PC-9 (cell line): ENCODE data around the gene DNAJA2. TPM values are rescaled to one million over a fixed set of nuclear protein-coding genes. Genes with fewer than 3 reads are reported as not detected.
A peak's percentile ranks its signal among the peaks of the same experiment; 100 is the strongest.
"Not testable (repeated sequence)": the region's sequence is repeated elsewhere in the genome, so short reads cannot be mapped to it uniquely, and the experiment has no call there.

Source experiments
- BruUV-seq: library from RNA; stranded (reverse); fragments of 400-500 nt; replicated peaks from 2 replicates; lab custom pipeline; 2021; lab: Mats Ljungman, UMichigan
- CTCF ChIA-PET: fragments of 300-600 bp; sonication (Branson Sonifier 250); formaldehyde crosslinking; loops from one replicate; lab custom pipeline; 2022; ENCODE audit warnings: antibody characterized with exemption; lab: Charles Lee
- POLR2A ChIA-PET: fragments of 300-600 bp; sonication (Branson Sonifier 250); formaldehyde crosslinking; loops from one replicate; lab custom pipeline; 2022; ENCODE audit warnings: antibody characterized with exemption; ENCODE audit not compliant: unreplicated experiment; lab: Charles Lee
- DNase-seq, 2 experiments: peaks; one replicate each; pipeline versions ENCODE4 v3.0.0 to v3.0.0-alpha.2; 2015 to 2022; ENCODE audit warnings: mixed read lengths in 1 of 2
- H2AFZ ChIP-seq: fragments of 200-600 bp; sonication (generic); 2 replicates; pipeline ENCODE4 v1.8.1; 2017; ENCODE audit warnings: antibody characterized with exemption
- H3F3A ChIP-seq: fragments of 200-600 bp; sonication (generic); 2 replicates; pipeline ENCODE4 v1.8.1; 2017; ENCODE audit warnings: antibody characterized with exemption, mild to moderate bottlenecking, low read depth; ENCODE audit not compliant: insufficient read depth
- H3K27ac ChIP-seq: fragments of 200-600 bp; sonication (generic); 2 replicates; pipeline ENCODE4 v1.6.1; 2016; ENCODE audit warnings: mixed run types
- H3K27me3 ChIP-seq: fragments of 200-600 bp; sonication (generic); 2 replicates; pipeline ENCODE4 v1.6.1; 2016; ENCODE audit warnings: low read depth, mixed run types; ENCODE audit not compliant: insufficient read depth
- H3K36me3 ChIP-seq: fragments of 200-600 bp; sonication (generic); 2 replicates; pipeline ENCODE4 v1.6.1; 2016; ENCODE audit warnings: low read depth, mixed run types
- H3K4me1 ChIP-seq: fragments of 200-600 bp; sonication (generic); replicated peaks from 2 replicates; pipeline ENCODE4 v1.6.1; 2016; ENCODE audit warnings: mixed run types; ENCODE audit not compliant: insufficient read depth
- H3K4me2 ChIP-seq: fragments of 200-600 bp; sonication (generic); 2 replicates; pipeline ENCODE4 v1.6.1; 2017; ENCODE audit warnings: mixed run types
- H3K4me3 ChIP-seq: fragments of 200-600 bp; sonication (generic); 2 replicates; pipeline ENCODE4 v1.6.1; 2016; ENCODE audit warnings: mixed run types
- H3K79me2 ChIP-seq: fragments of 200-600 bp; sonication (generic); 2 replicates; pipeline ENCODE4 v1.6.1; 2017; ENCODE audit warnings: low read depth, mixed run types
- H3K9me2 ChIP-seq: fragments of 200-600 bp; sonication (generic); 2 replicates; pipeline ENCODE4 v1.8.1; 2017; ENCODE audit warnings: mild to moderate bottlenecking; ENCODE audit not compliant: insufficient read depth
- H3K9me3 ChIP-seq: fragments of 200-600 bp; sonication (generic); 2 replicates; pipeline ENCODE4 v1.8.1; 2016; ENCODE audit warnings: low read depth; ENCODE audit not compliant: insufficient read depth
- H4K20me1 ChIP-seq: fragments of 200-600 bp; sonication (generic); 2 replicates; pipeline ENCODE4 v1.8.1; 2017; ENCODE audit not compliant: insufficient read depth
- CTCF ChIP-seq: fragments of 200-600 bp; sonication (generic); conservative IDR thresholded peaks from 2 replicates; pipeline ENCODE4 v1.6.1; 2017; ENCODE audit warnings: mixed run types, antibody characterized with exemption, mild to moderate bottlenecking, moderate library complexity
- EZH2 ChIP-seq: fragments of 200-600 bp; sonication (generic); IDR thresholded peaks from 2 replicates; pipeline ENCODE4 v1.8.0; 2017; ENCODE audit warnings: antibody characterized with exemption, low read depth
- intact Hi-C: fragments of 100-400 bp; cut with micrococcal nuclease; formaldehyde crosslinking; loops from one replicate; pipeline ENCODE4 v1.10.0; 2022; ENCODE audit not compliant: unreplicated experiment
- total RNA-seq: library from RNA; stranded (reverse); gene quantifications from 2 replicates; pipeline ENCODE4 v1.2.3, GENCODE V29; 2021

DNAJA2 gene
- total RNA-seq, 1 experiment from 2014 or later, result 89.8 TPM

GRCh38 chr16:46947900-46948547 is 25.4 kb downstream of the DNAJA2 start:
- intact Hi-C loops, result loop anchor here (1.0 to 5.0 kb wide), 2 partner anchors 70 to 194 kb away; partner anchors contain the start of gene NETO2
- H3K27ac ChIP-seq, result no peak overlapping the region
- TF ChIP-seq CTCF (peak; percentile 80), EZH2 (no peak)
- no TSS peak for BruUV-seq
- CTCF ChIA-PET, result interaction anchor here (0.6 kb wide), 1 partner anchor 472 kb away, joined by 5 read pairs; no protein-coding TSS in a partner anchor
- no peaks in the 10 kb centered on the region for H3K27me3 ChIP-seq
- H3K9me3 ChIP-seq, result no peaks in the 10 kb centered on the region
- no peaks in the 10 kb centered on the region for H3K4me1 ChIP-seq
- H2AFZ ChIP-seq, result no peak overlapping the region
- no peaks in the 10 kb centered on the region for H4K20me1 ChIP-seq
- no peak overlapping the region for H3K4me3 ChIP-seq
- H3K9me2 ChIP-seq, result no peaks in the 10 kb centered on the region
- no peak overlapping the region for H3K4me2 ChIP-seq
- no peaks in the 10 kb centered on the region for H3K79me2 ChIP-seq
- no peaks in the 10 kb centered on the region for H3K36me3 ChIP-seq
- peak; percentile 20 to 41 for DNase-seq
- POLR2A ChIA-PET, result no interaction called here
- H3F3A ChIP-seq, result no peaks in the 10 kb centered on the region

DNA sequence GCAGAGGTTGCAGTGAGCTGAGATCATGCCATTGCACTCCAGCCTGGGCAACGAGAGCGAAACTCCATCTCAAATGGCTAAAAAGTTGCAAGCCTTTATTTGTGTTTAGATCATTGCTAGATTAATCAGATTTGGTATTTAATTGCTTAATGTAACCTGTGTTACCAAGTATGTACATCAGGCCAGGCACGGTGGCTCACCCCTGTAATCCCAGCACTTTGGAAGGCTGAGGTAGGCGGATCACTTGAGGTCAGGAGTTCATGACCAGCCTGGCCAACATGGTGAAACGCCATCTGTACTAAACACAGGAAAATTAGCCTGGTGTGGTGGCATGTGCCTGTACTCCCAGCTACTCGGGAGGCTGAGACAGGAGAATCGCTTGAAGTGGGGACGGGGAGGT is 28.8 kb downstream of the DNAJA2 start:
- H3K27me3 ChIP-seq, DNase-seq, H3K9me3 ChIP-seq, H3K27ac ChIP-seq, H2AFZ ChIP-seq, H3F3A ChIP-seq, BruUV-seq, H3K4me3 ChIP-seq, H3K36me3 ChIP-seq, H3K79me2 ChIP-seq, H4K20me1 ChIP-seq, H3K4me1 ChIP-seq, H3K4me2 ChIP-seq, H3K9me2 ChIP-seq, POLR2A ChIA-PET, CTCF ChIA-PET: not testable (repeated sequence)
- intact Hi-C loops, result loop anchor here (5.0 kb wide), 1 partner anchor 198 kb away; the partner anchor contains the start of gene NETO2

GRCh38 chr16:46937536-46937935 is 35.9 kb downstream of the DNAJA2 start:
- BruUV-seq, result no TSS peak
- Histone ChIP-seq H3K4me2 (no peak overlapping the region), H3K4me1 (no peaks in the 10 kb centered on the region), H3K4me3 (no peak overlapping the region), H3K36me3 (no peaks in the 10 kb centered on the region), H3K79me2 (no peaks in the 10 kb centered on the region), H3K27ac (no peak overlapping the region), H3K9me3 (no peaks in the 10 kb centered on the region), H4K20me1 (no peaks in the 10 kb centered on the region), H2AFZ (no peak overlapping the region), H3K27me3 (no peaks in the 10 kb centered on the region), H3K9me2 (no peaks in the 10 kb centered on the region), H3F3A (no peaks in the 10 kb centered on the region)
- no peak for DNase-seq
- POLR2A ChIA-PET, result no interaction called here
- CTCF ChIA-PET, result no interaction called here
- intact Hi-C loops, result no loop called here
- TF ChIP-seq CTCF, result no peak
- TF ChIP-seq EZH2, result no peak
